CD4-positive, alpha-beta T cell treated with Interleukin-4 for 1 hour (primary cell): ENCODE measurements around the gene CCBE1.
"Not testable (repeated sequence)": the region's sequence is repeated elsewhere in the genome, so short reads cannot be mapped to it uniquely, and the experiment has no call there.

Experiments used
- DNase-seq, 2 donors: peaks; one replicate each; pipeline ENCODE4 v3.0.0-alpha.2; 2020 to 2022

The CCBE1 gene

GRCh38 chr18:59697236-59697932 is at the start of gene CCBE1:
Gene CCBE1, minus strand, starts transcription at chr18:59697423.
- no peak for DNase-seq

GRCh38 chr18:59744271-59744721 is 47.1 kb upstream of the CCBE1 start:
- no peak for DNase-seq

GRCh38 chr18:59743566-59743965 is 46.3 kb upstream of the CCBE1 start:
- DNase-seq, result no peak

GRCh38 chr18:59742325-59743111 is 45.3 kb upstream of the CCBE1 start:
- no peak for DNase-seq

GRCh38 chr18:59740141-59740540 is 42.9 kb upstream of the CCBE1 start:
- DNase-seq, result no peak

GRCh38 chr18:59737776-59738300 is 40.6 kb upstream of the CCBE1 start:
- no peak for DNase-seq

- DNase-seq, result not testable (repeated sequence)
These were observed 40.1 kb upstream of the CCBE1 start for GRCh38 chr18:59737335-59737734.

- no peak for DNase-seq
These were observed 38.8 kb upstream of the CCBE1 start for GRCh38 chr18:59736061-59736460.

- no peak for DNase-seq
These were observed 38.1 kb upstream of the CCBE1 start for GRCh38 chr18:59735269-59735860.

- DNase-seq, result no peak
These were observed 36.2 kb upstream of the CCBE1 start for GRCh38 chr18:59733421-59733820.

GRCh38 chr18:59730896-59731295 is 33.7 kb upstream of the CCBE1 start:
- DNase-seq, result no peak

GRCh38 chr18:59729781-59730180 is 32.6 kb upstream of the CCBE1 start:
- DNase-seq, result no peak

- no peak for DNase-seq
These were observed 31.6 kb upstream of the CCBE1 start for GRCh38 chr18:59728816-59729215.

GRCh38 chr18:59725142-59725541 is 27.9 kb upstream of the CCBE1 start:
- DNase-seq, result no peak

GRCh38 chr18:59724103-59724502 is 26.9 kb upstream of the CCBE1 start:
- no peak for DNase-seq

GRCh38 chr18:59721931-59722330 is 24.7 kb upstream of the CCBE1 start:
- DNase-seq, result no peak

- no peak for DNase-seq
These were observed 24.0 kb upstream of the CCBE1 start for GRCh38 chr18:59721211-59721610.

GRCh38 chr18:59719544-59720181 is 22.4 kb upstream of the CCBE1 start:
- DNase-seq, result no peak

GRCh38 chr18:59718464-59719157 is 21.4 kb upstream of the CCBE1 start:
- DNase-seq, result no peak

GRCh38 chr18:59718108-59718463 is 20.9 kb upstream of the CCBE1 start:
- no peak for DNase-seq

- DNase-seq, result no peak
These were observed 20.1 kb upstream of the CCBE1 start for GRCh38 chr18:59717291-59717690.

GRCh38 chr18:59715966-59716369 is 18.7 kb upstream of the CCBE1 start:
- no peak for DNase-seq

GRCh38 chr18:59715445-59715844 is 18.2 kb upstream of the CCBE1 start:
- DNase-seq, result no peak
